Measurements from ENCODE around the gene ZNF414. TPM values are rescaled to one million over a fixed set of nuclear protein-coding genes. Genes with fewer than 3 reads are reported as not detected.

Gene ZNF414
- total RNA-seq, 2 experiments from 2014 or later, result 8.7 to 47.5 TPM

- Histone ChIP-seq H3K9me3 (ENCODE audit: low read length) (no peaks in the 10 kb centered on the region), H3K4me3 (ENCODE audit: low read depth, low read length, poor library complexity, severe bottlenecking) (peak overlapping the region; percentile 69), H3K27ac (ENCODE audit: low read depth, low read length, poor library complexity, severe bottlenecking) (peak overlapping the region; percentile 65), H3K9me2 (ENCODE audit: insufficient read depth, low read length) (no peaks in the 10 kb centered on the region), H3K4me2 (ENCODE audit: low read length) (peak overlapping the region; percentile 74), H3K36me3 (ENCODE audit: insufficient read depth, low read length) (peaks cover 9% of the 10 kb centered on the region), H2AFZ (ENCODE audit: low read length) (peak overlapping the region; percentile 73), H3K4me1 (ENCODE audit: insufficient read depth, low read length, poor library complexity, severe bottlenecking) (peaks cover 28% of the 10 kb centered on the region), H3K79me2 (ENCODE audit: insufficient read depth, low read depth, low read length) (no peaks in the 10 kb centered on the region; the same call in 1 of the 2 replicates), H4K20me1 (ENCODE audit: insufficient read depth, low read length) (no peaks in the 10 kb centered on the region)
- DNase-seq (ENCODE audit: low spot score), result no peak
- intact Hi-C loops (cut with micrococcal nuclease; ENCODE audit: unreplicated experiment), result loop anchor here (5.0 kb wide), 2 partner anchors 69 to 506 kb away; partner anchors contain the start of gene ELAVL1
- TF ChIP-seq CTCF (conservative IDR thresholded peaks at IDR 0.05; ENCODE audit: low read length) (no peak), EZH2phosphoT487 (IDR thresholded peaks at IDR 0.05; ENCODE audit: borderline replicate concordance, low read depth, low read length) (no peak)
- ChIA-PET POLR2A (interaction anchor here (0.5 to 1.9 kb wide), 8 partner anchors 8 to 470 kb away, joined by 3 to 14 read pairs (median 4); no protein-coding TSS in a partner anchor), CTCF (ENCODE audit: unreplicated experiment) (interaction anchor here (1.1 to 1.3 kb wide), 2 partner anchors 67 to 100 kb away, joined by 3 to 8 read pairs; partner anchors contain the start of gene MARCHF2)
- BruUV-seq (replicated peaks), result no TSS peak
Measured at GRCh38 chr19:8513036-8513686, 806 bp downstream of the ZNF414 start.

- peaks cover 20% of the 10 kb centered on the region for H3K4me1 ChIP-seq (ENCODE audit: insufficient read depth, low read length, poor library complexity, severe bottlenecking)
- H3K9me3 ChIP-seq (ENCODE audit: low read length), result no peaks in the 10 kb centered on the region
- H2AFZ ChIP-seq (ENCODE audit: low read length), result no peak overlapping the region
- DNase-seq (ENCODE audit: low spot score), result peak; percentile 79
- H3K4me3 ChIP-seq (ENCODE audit: low read depth, low read length, poor library complexity, severe bottlenecking), result peak overlapping the region; percentile 69
- H3K4me2 ChIP-seq (ENCODE audit: low read length), result peak overlapping the region; percentile 74
- H3K36me3 ChIP-seq (ENCODE audit: insufficient read depth, low read length), result peaks cover 9% of the 10 kb centered on the region
- ChIA-PET POLR2A (interaction anchor here (0.9 to 1.9 kb wide), 2 partner anchors 18 to 159 kb away, joined by 4 to 14 read pairs; no protein-coding TSS in a partner anchor), CTCF (ENCODE audit: unreplicated experiment) (interaction anchor here (0.6 kb wide), 1 partner anchor 17 kb away, joined by 3 read pairs; no protein-coding TSS in a partner anchor)
- intact Hi-C loops (cut with micrococcal nuclease; ENCODE audit: unreplicated experiment), result loop anchor here (5.0 kb wide), 2 partner anchors 70 to 505 kb away; partner anchors contain the start of gene ELAVL1
- no peaks in the 10 kb centered on the region for H3K9me2 ChIP-seq (ENCODE audit: insufficient read depth, low read length)
- peak overlapping the region; percentile 65 for H3K27ac ChIP-seq (ENCODE audit: low read depth, low read length, poor library complexity, severe bottlenecking)
- TF ChIP-seq CTCF (conservative IDR thresholded peaks at IDR 0.05; ENCODE audit: low read length) (no peak), EZH2phosphoT487 (IDR thresholded peaks at IDR 0.05; ENCODE audit: borderline replicate concordance, low read depth, low read length) (no peak)
- BruUV-seq (replicated peaks), result no TSS peak
- H3K79me2 ChIP-seq (ENCODE audit: insufficient read depth, low read depth, low read length), result no peaks in the 10 kb centered on the region; the same call in 1 of the 2 replicates
- no peaks in the 10 kb centered on the region for H4K20me1 ChIP-seq (ENCODE audit: insufficient read depth, low read length)
Measured at GRCh38 chr19:8512115-8512967, 1.6 kb downstream of the ZNF414 start.

Data from OCI-LY7 (cell line).